ENCODE data around the gene OLA1. TPM values are rescaled to one million over a fixed set of nuclear protein-coding genes. Genes with fewer than 3 reads are reported as not detected.

OLA1 gene
- total RNA-seq, 4 donors from 2014 or later: 47.1 to 62.7 (median 55.6) TPM

GRCh38 chr2:174059178-174059883 is 189.0 kb downstream of the OLA1 start:
- TF ChIP-seq, protein P1, sequence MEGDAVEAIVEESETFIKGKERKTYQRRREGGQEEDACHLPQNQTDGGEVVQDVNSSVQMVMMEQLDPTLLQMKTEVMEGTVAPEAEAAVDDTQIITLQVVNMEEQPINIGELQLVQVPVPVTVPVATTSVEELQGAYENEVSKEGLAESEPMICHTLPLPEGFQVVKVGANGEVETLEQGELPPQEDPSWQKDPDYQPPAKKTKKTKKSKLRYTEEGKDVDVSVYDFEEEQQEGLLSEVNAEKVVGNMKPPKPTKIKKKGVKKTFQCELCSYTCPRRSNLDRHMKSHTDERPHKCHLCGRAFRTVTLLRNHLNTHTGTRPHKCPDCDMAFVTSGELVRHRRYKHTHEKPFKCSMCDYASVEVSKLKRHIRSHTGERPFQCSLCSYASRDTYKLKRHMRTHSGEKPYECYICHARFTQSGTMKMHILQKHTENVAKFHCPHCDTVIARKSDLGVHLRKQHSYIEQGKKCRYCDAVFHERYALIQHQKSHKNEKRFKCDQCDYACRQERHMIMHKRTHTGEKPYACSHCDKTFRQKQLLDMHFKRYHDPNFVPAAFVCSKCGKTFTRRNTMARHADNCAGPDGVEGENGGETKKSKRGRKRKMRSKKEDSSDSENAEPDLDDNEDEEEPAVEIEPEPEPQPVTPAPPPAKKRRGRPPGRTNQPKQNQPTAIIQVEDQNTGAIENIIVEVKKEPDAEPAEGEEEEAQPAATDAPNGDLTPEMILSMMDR (IDR thresholded peaks at IDR 0.05; ENCODE audit: low read depth): no peak

GRCh38 chr2:174058456-174058855 is 189.9 kb downstream of the OLA1 start:
- TF ChIP-seq, protein P1 (IDR thresholded peaks at IDR 0.05; ENCODE audit: low read depth): no peak

DNA sequence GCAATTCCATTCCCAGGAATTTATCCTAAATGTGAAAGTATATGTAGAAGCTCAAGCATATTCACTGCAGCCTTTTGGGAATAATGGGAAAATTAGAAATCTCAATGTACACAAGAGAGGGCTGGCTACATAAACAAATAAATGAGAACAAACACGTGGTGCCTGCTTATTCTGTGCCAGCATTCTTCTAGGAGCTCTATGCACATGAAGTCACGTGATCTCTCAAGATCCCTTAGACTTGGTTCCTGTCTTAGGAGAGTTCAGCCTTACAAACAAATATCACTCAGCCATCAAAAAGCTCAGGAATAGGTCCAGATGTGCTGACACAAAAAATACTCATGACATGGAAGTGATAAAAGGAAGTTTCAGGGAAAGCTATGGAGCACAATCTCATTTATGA is 190.3 kb downstream of the OLA1 start:
- TF ChIP-seq, protein P1 (IDR thresholded peaks at IDR 0.05; ENCODE audit: low read depth): no peak

GRCh38 chr2:174054926-174055325 is 193.4 kb downstream of the OLA1 start:
- TF ChIP-seq, protein P1 (IDR thresholded peaks at IDR 0.05; ENCODE audit: low read depth): no peak

GRCh38 chr2:174053355-174054151 is 194.8 kb downstream of the OLA1 start:
- TF ChIP-seq, protein P1 (IDR thresholded peaks at IDR 0.05; ENCODE audit: low read depth): no peak

GRCh38 chr2:174052584-174052976 is 195.8 kb downstream of the OLA1 start:
- TF ChIP-seq, protein P1 (IDR thresholded peaks at IDR 0.05; ENCODE audit: low read depth): no peak

Measured in subcutaneous adipose tissue (tissue), 4 donors.